ENCODE results near the gene COPZ1.
A peak's percentile ranks its signal among the peaks of the same experiment; 100 is the strongest.
"Not testable (repeated sequence)": the region's sequence is repeated elsewhere in the genome, so short reads cannot be mapped to it uniquely, and the experiment has no call there.

COPZ1 gene

DNA sequence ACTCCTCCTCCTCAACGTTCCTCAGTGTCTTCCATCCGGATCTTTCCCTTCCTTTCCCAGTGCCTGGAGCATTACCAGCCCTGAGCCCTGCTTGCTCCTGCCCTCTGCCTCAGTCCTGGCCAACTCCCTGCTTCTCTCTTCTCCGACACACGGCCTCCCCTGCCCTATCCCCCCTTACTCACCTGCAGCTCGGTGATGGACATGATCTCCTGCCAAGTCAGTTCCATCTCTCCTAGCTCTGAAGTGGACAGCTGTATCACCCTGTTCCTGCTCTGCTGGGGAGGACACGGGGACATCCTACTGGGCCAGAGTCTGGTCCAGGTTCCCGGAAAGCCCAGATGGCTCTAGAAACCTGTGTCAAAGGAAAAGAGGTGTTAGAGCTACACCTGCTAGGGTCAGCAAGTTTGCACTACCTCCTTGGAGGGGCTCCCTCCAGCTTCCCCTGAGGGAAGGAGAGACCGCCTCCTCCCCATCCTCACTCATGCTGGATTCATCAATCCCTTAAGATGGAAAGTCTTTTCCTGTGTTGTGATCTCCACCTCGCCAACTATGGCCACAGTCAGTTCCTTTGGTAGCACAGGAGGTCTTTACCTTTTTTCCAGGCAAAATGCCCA, 29.9 kb upstream of the COPZ1 start:
- DNase-seq, result no peak

DNA sequence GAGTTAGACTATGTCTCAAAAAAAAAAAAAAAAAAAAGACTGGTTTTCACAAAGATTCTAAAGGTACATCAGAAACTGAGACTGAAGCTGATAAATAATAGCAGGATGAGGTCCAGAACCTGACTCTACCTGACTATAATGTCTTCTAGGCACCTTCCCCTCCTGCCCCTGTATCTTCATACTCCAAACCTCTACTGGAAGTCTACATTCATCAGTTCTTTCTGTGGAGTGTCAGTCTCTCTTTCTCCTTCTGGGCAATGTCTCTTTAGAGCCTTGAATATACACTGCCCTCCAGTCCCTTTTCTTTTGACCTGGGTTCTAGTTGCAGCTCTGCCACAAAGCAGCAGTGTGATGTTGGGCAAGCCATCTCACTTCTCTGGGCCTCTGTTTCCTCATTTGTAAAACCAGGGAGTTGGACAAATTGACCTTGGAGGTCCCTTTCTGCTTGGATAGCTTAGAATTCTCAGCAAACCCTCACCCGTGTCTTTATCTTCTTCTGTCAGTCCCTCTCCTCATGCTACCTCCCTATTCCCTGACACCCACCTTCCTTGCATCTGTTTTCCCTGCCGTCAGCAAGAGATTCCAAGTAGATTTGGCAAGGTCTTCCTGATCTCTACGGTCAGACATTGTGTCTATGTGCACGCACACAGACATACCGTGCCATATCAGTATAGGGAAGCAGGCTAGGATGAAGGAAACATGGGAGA, 28.4 kb upstream of the COPZ1 start:
- no peak for DNase-seq

DNA sequence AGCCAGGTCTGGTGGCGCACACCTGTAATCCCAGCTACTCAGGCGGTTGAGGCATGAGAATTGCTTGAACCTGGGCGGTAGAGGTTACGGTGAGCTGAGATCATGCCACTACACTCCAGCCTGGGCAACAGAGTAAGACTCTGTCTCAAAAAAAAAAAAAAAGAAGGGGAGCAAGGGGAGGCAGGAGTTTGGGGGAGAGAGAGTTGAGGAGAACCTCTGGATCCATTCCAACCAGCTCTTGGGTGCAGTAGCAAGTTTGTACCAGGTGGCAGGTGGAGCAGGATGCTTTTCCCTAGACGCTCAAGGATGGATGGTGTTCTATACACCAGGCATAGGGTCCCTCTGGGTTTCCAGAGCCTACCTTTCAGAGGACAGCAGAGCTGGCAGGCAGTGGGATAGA, 26.0 kb upstream of the COPZ1 start:
- DNase-seq, result no peak

DNA sequence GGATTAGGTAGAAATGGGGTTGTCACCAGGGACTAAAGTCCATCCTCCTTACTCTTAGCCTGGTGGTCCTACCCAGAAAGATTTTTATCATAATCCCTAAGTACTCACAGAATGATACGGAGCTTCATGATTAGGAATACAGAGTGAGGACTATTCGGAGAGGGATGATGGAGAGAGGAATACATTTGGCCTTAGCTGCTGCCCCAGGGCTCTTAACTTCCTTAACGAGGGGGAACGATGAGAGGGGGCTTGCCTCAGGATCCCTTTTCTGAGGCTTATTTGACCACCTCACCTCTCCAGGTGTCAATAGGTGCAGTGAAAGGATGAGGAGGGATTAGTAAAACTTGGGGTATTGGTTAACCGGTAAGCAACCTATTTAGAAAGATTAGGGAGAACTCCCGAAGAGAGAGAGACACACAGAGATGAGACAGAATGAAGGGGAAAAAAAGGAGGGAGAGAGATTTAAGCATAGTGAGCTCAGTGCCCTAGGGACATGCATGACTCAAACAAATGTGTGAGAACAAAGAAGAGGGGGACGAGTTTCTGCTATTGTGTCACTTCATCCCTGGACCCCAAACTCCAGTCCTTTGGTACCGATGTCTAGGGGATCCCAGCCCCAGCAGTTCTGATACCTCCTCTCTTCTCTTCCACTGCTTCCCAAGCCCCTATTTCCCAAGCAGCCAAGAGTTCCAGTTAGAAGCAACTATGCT, 25.3 kb upstream of the COPZ1 start:
- DNase-seq, result no peak

DNA sequence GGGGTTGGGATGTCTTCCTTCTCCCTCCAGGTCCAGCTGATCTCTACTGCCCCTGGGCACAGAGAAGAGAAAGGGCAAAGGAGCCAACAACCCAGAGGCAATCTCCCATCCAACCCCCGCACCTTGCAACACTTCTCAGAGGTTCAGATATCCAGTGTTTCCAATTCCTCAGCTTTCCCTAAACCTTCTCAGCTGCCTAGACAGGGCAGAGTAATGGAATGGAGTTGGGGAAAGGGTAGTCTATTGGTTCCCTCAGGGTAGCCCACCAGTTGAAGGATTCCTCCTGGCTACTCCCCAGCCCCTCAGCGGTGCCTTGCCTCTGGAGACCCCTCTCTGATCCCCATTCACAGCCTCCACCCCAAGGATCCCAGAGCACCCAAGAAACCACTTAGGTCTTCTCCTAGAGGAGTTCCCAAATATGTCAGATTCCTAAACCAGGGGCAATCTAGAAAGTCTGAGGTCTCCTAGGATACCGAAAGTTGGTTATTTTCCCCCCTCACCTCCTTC, 24.7 kb upstream of the COPZ1 start:
- DNase-seq, result peak; percentile 13

DNA sequence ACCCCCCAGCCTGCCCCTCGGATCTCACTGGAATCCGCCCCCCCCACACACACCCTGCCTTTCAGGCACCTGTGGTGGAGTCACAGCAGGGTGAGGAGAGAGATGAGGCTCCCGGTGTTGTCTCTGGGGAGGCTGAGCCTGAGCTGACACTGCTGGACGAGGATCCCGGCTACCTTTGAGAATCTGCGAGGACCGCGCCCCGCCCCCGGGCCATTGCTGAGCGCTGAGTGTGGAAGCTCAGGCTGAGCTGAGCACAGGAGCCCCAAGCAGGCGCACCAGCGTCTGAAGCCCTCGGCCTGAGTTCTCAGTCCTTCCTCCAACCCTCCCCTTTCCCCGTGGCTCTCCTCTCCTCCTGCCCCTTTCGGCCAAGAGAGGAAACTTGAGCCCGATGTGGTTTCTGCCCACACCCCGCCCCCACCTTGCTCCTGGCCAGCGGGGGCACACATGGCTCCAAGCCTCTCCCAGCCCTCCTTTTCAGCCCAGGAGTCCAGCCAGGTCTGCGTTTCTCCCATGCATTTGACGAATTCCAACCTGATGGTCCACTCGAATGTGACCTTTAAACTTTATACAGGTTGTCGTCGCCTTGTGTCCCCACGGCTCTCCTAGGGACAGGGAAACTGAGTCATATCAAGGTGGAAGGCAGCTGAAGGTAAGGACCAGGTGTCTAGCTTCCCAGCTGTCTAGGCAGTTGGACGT, 24.1 kb upstream of the COPZ1 start, which contains the start of gene NFE2:
TSS of gene NFE2 (minus strand) at position 284 of the 696 bp plus-strand sequence. CDS start 5,767 bp downstream, outside the sequence.
- peak; percentile 62 for DNase-seq

DNA sequence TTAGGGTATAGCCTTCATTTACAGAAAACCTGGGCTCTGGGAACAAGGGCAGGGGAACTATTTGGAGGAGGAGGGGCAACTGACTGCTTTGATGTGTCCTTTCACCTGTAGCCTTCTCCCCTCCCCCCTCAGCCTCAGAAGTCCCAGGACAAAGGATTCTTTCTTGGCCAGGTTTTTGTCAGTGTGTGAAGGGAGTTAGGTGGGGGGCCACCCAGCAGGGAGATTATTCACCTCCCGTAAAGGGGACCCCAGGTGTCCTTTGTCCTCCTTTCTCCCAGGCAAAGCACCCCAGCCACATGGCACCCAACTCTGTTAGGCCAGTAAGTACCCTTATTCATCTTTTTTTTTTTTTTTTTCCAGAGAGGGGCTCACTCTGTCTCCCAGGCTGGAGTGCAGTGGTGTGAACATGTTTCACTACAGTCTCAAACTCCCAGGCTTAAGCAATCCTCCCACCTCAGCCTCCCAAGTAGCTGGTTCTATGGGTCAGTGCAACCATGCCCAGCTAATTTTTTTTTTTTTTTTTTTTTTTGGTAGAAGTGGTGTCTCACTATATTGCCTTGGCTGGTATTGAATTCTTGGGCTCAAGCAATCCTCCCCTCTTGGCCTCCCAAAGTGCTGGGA, 23.4 kb upstream of the COPZ1 start:
- no peak for DNase-seq

DNA sequence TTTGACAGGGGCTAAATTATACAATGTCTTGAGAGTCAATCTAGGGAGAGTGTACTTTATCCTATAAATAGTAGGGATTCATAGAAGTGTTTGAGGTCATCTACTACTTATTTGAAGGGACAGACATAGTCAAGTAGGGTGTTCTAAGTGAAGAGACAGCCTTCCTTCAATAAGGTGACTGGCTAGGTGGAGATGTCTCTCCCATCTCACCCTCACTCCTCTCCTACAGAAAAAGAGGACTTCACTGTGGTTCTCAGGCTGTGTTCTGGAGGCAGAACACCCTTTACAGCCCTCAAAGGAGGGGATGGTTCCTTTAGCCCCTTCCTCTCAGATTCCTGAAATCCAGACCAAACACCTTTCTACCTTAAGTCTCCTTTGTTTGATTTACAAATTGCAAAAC, 21.3 kb upstream of the COPZ1 start:
- DNase-seq, result no peak

DNA sequence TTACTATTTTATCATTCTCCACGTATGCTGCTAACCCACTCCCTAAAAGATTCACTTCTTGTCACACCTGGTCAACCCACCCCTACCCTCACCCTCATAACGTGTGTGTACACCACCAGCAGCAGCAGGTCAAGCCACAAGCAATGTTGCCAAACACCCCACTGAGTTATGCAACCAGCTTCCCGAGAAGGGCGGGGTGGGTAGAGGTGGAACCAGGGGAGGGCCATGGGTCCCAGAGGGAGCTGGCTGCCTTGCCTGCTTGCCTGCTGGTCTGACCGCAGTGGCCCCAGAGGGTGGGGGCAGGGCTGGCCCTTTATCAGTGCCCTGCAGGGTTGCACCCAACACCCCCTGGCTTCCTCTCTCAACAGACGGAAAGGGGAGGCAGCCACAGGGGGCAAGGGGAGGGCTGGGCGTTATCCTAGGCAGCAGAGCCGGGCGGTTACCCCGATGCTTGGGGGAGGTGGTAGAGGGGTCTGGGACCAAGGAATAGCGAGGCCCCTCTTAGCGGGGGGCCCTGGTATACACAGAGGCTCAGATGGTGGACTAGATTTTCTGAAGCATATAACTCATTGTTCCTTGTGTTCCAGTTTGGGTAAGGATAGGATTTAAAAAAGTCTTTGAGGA, 20.6 kb upstream of the COPZ1 start:
- no peak for DNase-seq

DNA sequence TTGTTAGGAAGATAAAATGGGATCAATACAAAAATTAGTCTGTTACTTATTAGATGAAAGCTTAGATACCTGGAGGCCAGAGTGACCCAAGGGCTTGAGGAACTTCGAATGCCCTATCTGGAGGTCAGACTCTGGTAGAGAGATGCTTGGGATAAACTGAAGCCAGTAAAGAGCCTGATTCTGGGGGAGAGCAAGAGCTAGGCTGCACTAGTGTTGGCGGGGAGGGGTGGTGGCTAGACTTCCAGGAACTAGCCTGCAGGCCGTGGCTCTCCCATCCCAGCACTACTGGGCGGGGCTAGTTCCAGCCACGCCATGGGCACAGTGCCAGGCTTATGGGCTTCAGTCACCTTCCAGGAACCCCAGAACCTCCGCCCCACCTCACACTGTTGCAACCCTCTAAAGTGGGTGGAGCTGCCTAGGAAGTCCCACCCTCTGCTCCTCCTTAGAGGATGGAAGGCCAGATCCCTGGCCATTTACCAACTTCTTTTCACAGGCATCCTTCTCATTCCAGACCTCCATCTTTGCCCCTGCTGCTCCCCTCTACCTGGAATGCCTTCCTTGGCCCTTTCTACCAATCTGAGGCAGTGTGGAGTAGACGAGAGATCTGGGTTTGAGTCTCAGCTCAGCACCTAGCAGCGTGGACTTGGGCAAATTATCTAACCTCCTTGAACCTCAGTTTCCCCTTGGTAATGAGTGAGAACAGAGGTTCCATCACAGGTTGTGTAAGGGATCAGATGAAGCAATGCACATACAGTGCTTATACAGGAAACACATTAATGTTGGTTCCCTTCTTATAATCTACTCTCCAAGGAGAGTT, 17.8 kb upstream of the COPZ1 start:
- DNase-seq, result no peak

DNA sequence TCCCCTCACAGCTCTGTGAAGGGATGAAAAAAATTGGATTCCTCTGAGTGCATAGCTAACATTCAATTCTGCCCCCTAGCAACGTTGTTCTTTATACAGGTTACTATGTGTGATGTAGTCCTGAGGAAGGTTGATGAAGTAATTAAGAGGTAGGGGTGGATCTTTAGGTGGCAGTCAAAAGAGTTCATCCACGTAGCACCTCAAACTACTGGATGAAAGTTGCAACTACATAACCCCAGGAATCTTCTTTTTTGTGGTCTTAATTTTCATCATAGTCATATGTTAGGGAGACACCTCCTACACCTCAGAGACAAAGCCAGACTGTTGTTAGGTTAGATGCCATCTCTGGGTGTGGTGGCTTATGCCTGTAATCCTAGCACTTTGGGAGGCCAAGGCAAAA, 13.9 kb upstream of the COPZ1 start:
- DNase-seq, result no peak

DNA sequence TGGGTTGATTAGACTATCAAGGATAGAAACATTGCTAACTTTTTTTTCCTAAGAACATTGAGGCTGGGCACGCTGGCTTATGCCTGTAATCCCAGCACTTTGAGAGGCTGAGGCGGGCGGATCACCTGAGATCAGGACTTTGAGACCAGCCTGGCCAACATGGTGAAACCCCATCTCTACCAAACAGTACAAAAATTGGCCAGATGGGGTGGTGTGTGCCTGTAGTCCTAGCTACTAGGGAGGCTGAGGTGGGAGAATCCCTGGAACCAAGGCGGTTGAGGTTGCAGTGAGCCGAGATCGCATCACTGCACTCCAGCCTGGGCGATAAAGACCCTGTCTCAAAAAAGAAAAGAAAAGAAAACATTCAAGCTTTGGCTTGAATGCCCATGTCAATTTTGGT, 12.6 kb upstream of the COPZ1 start:
- DNase-seq, result not testable (repeated sequence)

DNA sequence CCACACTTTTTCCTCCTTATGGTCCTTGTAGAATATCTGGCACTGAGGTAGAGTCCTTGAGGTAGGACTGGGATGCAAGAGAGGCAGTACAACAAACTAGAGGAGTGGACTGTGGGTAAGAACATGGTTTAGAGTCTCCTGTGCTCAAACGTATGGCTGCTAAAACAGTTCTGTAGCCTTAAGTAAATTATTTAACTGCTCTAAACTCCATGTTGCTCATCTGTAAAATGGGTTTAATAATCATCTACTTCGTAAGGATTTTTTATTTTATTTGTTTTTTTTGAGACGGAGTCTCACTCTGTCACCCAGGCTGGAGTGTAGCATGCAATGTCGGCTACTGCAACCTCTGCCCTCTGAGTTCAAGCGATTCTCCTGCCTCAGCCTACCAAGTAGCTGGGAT, 3.6 kb upstream of the COPZ1 start:
- no peak for DNase-seq

DNA sequence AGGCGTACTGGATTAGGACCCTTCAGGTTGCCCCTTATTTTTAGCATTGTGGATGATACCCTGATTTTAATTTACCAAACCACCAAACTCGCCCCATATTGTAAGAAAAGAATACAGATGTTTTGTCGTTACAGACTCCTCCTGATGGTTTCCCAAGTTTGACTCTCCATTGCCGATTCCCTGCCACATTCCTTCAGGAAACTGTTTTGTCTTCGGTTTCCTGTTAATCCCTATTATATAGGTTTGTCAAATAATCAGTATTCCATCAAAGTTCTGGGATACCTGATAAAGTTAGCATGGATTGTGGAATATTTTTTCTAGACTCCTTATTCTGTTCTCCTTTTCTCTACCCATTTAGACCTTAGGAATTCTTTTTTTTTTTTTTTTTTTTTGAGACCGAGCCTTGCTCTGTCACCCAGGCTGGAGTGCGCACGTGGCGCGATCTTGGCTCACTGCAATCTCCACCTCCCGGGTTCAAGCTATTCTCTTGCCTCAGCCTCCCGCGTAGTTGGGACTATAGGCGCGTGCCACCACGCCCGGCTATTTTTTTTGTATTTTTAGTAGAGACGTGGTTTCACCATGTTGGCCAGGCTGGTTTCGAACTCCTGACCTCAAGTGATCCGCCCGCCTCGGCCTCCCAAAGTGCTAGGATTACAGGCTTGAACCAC, 645 bp downstream of the COPZ1 start:
- DNase-seq, result not testable (repeated sequence)

DNA sequence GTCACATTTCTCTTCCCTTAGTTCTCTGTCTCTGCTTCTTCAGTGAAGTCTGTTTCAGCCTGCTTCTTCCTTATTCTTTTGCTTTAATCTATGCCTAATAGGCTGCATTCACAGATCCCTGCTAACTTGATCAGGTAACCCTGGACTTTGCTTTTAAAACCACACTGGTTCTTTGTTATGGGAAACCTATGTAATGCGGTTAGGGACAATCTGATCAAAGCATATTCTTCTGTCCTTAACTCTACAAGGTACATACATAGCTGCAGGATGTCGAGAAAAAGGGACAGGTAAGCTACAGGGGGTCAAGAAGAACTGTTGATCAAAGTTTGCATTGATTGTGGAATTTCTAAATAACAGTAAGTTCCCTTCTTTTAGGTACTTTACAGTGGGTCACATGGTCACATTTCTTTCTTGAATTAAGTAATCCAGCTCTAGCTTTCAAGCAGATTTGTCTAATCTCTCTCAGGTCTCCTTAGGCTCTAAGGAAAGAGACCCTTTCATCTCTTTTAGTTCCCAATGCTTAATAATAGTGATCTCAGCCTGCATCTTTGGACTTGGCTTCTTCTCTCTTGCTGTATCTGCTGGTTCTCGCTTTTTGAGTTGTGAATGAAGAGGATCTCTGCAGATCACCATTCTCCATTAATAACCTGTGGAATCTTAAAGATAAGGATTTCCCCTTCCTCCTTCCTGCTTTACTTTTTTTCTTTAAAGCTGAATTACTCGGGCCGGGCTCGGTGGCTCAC, 3.8 kb downstream of the COPZ1 start:
- DNase-seq, result no peak

DNA sequence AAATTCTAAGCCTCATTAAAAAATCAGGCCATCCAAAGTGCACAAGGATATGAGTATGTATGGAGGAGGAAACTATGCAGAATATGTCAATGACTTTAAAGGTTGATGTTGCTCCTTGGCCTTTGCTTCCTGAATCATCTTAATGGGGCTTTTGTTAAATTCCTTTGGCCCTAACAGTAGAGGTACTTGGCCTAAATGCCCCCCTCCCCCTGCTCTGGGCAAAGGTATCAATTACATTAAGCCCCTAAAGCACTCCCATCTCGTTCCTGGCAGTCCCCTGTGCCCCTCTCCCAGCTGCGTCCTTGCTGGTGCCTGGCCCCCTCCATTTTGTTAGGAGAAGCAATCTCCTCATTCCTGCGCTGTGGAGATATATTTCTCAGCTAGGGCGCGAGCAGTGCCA, 4.8 kb downstream of the COPZ1 start:
- DNase-seq, result no peak

DNA sequence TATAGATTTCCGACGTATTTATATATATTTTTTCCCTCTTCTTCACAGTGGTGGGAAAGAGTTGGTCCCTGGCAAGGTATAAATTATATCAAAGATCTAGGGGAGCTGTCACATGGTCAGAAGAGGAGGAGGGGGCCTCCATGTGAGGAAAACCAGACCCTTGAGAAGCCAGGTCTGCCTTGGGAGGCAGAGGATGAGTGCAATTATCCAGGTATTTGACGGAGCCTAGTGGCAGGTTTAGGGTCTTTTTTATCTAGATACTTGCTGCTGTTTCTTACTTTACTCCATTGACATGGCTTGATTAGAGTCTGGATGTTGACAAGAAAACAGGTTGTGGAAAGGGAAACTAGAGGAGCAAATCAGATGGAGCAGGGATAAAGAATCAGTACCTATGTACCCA, 5.5 kb downstream of the COPZ1 start:
- DNase-seq, result no peak

DNA sequence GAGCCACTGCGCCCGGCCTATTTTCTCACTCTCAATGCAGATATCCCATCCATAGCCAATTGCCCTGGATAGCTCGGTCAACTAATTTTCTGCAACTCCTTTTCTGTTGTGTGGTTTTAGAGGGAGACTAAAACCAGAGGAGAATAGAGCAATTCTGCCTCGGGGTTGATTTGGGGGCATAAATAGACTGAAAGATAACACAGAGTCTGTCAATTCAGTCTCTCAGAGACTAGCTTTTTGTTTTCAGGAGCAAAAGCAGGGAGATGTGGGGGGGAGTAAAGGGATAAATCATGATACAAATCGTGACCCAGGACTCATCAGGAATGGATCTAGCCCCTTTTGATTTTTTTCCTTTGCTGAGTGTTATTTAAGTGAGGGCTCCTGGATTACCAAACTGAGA, 6.5 kb downstream of the COPZ1 start:
- no peak for DNase-seq

DNA sequence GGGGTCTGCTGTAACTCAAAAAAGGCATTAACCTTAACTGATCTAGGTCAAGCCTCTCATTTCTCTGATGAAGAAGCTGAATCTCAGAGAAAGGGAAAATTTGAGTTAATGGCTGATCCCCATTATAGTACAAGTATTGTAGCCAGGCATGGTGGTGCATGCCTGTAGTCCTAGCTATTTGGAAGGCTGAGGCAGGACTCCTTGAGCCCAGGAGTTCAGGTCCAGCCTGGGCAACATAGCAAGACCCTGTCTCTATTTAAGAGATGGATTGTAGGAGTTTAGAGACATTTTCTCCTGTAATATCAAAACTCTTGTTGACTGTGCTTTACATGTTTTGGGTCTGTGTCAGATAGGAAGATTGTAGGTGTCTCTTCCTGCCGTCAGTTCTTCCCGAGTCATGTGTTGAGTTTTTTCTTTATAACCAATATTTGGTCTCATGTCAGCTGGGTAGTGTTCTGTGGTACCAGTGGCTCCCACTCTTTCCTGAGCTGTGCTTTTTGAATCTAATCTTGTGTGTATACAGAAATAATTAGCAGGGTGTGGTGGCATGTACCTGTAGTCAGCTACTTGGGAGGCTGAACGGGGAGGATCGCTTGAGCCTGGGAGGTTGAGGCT, 8.6 kb downstream of the COPZ1 start:
- no peak for DNase-seq
